ENCODE results near the gene SIK2.
"Not testable (repeated sequence)": the region's sequence is repeated elsewhere in the genome, so short reads cannot be mapped to it uniquely, and the experiment has no call there.

The SIK2 gene

DNA sequence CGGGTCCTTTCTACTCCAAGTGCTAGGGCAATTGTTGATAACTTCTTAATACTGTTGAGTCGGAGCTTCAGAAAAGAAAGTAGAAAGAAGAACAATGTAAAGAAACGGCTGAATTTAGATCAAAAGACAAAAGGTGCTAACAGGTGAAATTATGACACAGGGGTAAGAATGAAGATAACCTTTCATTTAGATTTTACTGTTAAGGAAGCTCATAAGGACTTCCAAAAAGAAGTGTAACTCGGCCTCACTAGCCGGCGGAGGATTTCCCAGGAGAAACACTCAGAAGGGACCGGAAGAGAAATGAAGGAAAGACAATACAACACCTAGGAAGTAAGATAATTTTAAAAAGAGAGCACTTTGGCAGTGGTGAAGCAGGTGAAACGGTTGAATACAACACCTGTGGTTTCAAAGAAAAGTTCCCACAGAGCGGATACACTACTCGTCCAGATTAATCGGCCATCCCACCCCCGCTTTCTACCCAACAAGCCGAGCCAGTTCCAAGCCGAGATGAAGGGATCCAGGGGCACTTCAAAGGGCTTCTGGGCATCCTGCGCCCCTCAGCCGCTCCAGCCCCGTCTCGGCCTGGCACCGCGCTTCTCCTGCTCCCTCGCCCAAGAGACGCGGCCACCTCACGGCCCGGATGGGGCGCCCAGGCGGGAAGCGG lies 163.2 kb downstream of the SIK2 start:
- peak; percentile 43 for DNase-seq

DNA sequence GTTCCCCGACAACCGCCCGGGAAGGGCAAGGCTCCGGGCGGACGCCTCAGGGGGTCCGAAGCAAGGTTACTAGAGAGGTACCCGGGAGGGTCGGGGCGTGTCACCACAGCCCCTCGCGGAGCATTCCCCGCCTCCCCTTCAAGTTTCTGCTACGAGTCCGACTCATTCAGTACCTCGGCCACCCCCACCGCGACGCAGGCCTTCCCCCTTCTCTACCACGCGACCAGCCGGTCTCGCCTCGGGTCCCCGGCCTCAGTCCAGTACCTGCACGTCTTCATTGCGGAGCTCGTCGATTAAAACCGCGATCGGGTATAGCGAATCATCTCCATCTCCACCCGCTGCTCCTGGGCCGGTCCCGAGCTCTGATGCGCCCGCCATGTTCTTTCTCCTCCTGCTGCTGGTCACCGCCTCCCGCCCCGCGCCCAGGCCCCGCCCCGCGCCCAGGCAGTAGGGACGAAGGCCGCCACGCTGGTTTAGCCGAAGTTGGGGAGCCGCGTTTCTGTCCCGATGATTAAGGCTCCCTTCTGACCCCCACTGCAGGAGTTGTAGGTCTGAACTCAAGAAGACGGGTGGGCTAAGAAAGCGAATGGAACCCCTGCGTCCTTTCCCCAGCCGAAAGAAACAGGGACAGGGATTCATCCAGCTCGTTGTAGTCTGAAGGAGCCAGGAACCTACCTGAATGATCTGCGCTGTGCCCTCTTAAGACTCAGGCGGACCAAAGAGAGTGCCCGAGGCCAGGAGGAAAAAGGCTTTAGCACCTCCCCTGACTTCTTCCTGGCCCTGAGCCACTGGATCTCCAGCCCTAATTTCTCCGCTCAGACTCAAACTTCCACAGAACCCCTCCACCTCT lies 164.0 kb downstream of the SIK2 start, which contains the start of gene PPP2R1B:
PPP2R1B (minus strand) TSS at position 406 of the 850 bp plus-strand sequence; CDS start at position 378, 28 bp downstream.
- peak; percentile 78 for DNase-seq

- DNase-seq: peak; percentile 38
Measured at GRCh38 chr11:111766834-111767142, 164.5 kb downstream of the SIK2 start.

DNA sequence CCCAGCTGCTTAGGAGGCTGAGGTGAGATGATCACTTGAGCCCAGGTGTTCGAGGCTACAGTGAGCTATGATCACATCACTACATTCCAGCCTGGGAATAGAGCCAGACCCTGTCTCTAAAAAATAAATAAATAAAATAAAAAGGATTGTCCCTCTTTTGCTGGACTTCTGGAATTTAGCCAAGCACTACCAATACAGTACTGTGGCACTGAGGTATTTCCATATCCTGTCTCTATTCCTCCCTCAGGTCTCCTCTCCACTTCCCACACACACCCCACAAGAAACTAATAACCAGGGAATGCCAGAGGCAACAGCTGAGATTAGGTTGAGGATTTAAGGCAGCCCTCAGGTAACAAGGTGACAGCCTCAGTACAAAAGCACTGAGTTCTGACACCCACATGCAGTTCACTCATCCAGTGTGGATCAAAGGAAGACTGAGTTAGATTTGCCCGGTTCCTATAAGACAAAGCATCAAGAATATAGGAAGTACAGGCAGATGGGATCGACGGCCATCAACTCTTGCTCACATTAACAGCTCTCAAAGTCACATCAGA lies 168.4 kb downstream of the SIK2 start:
- no peak for DNase-seq

GRCh38 chr11:111771205-111771604 lies 169.0 kb downstream of the SIK2 start:
- DNase-seq: not testable (repeated sequence)

- no peak for DNase-seq
Measured at GRCh38 chr11:111772535-111772934, 170.3 kb downstream of the SIK2 start.

GRCh38 chr11:111774955-111775710 lies 172.9 kb downstream of the SIK2 start:
- DNase-seq: no peak

DNA sequence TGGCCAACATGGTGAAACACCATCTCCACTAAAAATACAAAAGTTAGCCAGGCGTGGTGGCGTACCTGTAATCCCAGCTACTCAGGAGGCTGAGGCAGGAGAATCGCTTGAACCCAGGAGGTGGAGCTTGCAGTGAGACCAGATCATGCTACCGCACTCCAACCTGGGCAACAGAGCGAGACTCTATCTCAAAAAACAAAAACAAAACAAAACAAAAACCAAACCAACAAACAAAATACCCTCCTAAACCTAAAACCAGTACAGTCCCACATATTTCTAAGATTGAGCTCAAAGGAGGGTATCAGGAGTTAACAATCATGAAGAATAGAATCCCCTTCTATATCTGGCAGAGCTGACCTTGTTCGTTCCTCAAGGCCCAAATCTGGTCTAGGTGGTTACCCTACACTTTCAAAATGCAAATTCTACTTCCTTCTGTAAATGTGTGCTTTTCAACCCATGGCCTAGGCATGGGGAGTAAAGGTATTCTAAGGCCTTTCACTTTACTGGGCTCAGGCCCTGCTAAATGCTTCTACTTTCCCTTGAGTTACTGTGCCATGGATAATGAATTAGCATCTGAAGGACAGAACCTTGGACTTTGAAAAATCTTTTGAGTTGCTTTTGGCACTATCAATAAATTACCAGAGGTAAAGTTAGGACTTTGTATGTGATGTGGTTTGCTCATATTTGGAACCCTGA lies 174.3 kb downstream of the SIK2 start:
- no peak for DNase-seq

GRCh38 chr11:111777094-111778046 lies 175.1 kb downstream of the SIK2 start:
- peak; percentile 79 for DNase-seq

DNA sequence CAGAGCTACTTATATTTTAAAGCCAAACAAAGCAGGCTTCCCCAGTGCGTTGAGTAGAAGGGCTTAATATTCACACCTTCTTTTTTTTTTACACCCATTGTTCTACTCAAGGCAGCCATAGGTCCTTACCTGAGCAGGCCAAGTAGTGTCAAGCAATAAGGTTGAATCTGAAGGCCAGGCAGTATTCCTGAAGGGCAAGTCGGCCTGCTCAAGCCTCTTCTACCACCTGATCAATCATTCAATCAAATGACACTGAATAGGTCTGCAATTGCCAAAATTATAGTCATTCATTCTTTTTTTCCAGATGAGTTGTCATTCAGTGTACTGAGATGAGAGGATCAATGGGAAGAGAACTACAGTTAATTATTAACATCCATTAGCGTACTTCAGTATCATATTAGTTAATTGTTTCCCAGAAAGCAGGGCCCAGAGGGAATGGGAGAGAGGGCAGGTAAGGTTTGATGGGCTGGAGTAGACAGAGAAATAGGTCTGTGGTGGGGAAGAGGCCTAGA lies 175.9 kb downstream of the SIK2 start:
- DNase-seq: no peak

DNA sequence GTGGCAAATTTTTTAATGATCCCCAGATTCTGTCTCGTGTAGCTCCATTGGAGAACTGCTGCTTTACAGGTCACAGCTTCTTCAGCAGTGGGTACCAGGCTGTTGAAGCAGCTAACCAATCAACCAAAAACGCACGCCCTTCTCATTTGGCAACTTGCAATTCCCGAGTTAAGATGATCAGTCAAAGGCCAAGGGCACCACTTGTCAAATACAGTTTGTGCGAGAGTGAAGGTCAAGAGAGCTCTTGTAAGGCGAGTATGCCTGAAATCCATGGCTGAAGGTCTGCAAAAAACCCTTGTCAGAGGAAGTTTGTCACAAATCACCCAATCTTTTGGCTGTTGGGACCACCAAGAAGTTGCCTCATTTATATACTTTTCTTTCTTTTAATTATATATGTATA lies 176.9 kb downstream of the SIK2 start:
- DNase-seq: no peak

Data from NCI-H82 (cell line).